ENCODE measurements around the gene PLXDC2. TPM values are rescaled to one million over a fixed set of nuclear protein-coding genes. Genes with fewer than 3 reads are reported as not detected.

The PLXDC2 gene
- total RNA-seq, 1 experiment from 2014 or later, result 38.7 TPM

- no peak overlapping the region for H3K27ac ChIP-seq (ENCODE audit: insufficient read length, low read depth, low read length)
- no peak overlapping the region for H4K5ac ChIP-seq (ENCODE audit: insufficient read length, low read depth, low read length)
- no peak overlapping the region for H3K23ac ChIP-seq (ENCODE audit: insufficient read length, low read depth, low read length)
- H2BK120ac ChIP-seq (ENCODE audit: low read depth, low read length, poor library complexity, severe bottlenecking), result no peak overlapping the region
- Mint-ChIP-seq H3K36me3 (ENCODE audit: insufficient read depth in 1 of 3, low read depth in 3 of 3) (no peaks in the 10 kb centered on the region; a peak in 1 of 7 replicates), H3K27ac (no peak overlapping the region; a peak in 2 of 7 replicates), H3K27me3 (ENCODE audit: low read depth) (no peaks in the 10 kb centered on the region), H3K4me3 (no peak overlapping the region), H3K9me3 (no peaks in the 10 kb centered on the region), H3K4me1 (peaks cover 36 to 47% of the 10 kb centered on the region in 2 experiments)
- no peak overlapping the region for H2BK15ac ChIP-seq (ENCODE audit: low read depth, low read length)
- H3K79me1 ChIP-seq (ENCODE audit: insufficient read depth, low read depth, low read length, poor library complexity, severe bottlenecking), result no peaks in the 10 kb centered on the region
- peaks cover 10% of the 10 kb centered on the region for H3K4me1 ChIP-seq (ENCODE audit: insufficient read depth, low read length)
- no peak overlapping the region for H2AFZ ChIP-seq (ENCODE audit: low read length)
- H3K23me2 ChIP-seq (ENCODE audit: insufficient read length, low read depth, low read length, poor library complexity, severe bottlenecking), result no peaks in the 10 kb centered on the region
- no peak overlapping the region for H4K91ac ChIP-seq (ENCODE audit: insufficient read length, low read depth, low read length)
- no peak overlapping the region for H3K4ac ChIP-seq (ENCODE audit: low read depth, low read length)
- H2AK5ac ChIP-seq (ENCODE audit: insufficient read length, low read length), result no peak overlapping the region
- no peak overlapping the region for H2BK5ac ChIP-seq (ENCODE audit: insufficient read length, low read length)
- H4K8ac ChIP-seq (replicated peaks; ENCODE audit: insufficient read length, low read depth, low read length), result no peak overlapping the region
- WGBS (ENCODE audit: extremely low coverage, insufficient read length, low lambda C conversion rate), result no CpG with 5 or more reads among the region's 13 CpGs
- no peak for TF ChIP-seq CTCF (conservative IDR thresholded peaks at IDR 0.05)
- no peak for DNase-seq
- no peak overlapping the region for H2BK20ac ChIP-seq (ENCODE audit: low read depth, low read length, poor library complexity, severe bottlenecking)
- H3K4me2 ChIP-seq (ENCODE audit: insufficient read depth, insufficient read length, low read length), result no peak overlapping the region
- no peak overlapping the region for H3K9ac ChIP-seq (ENCODE audit: extremely low read depth, insufficient read length, low read length)
- H3T11ph ChIP-seq (ENCODE audit: low read length), result no peak overlapping the region
- no peaks in the 10 kb centered on the region; the same call in 1 of the 2 replicates for H3K79me2 ChIP-seq (ENCODE audit: insufficient read depth, low read length)
- no peak overlapping the region for H3K56ac ChIP-seq (ENCODE audit: insufficient read length, low read depth, low read length)
- no peak overlapping the region for H2BK12ac ChIP-seq (ENCODE audit: insufficient read length, low read depth, low read length)
- no peaks in the 10 kb centered on the region for H3K9me3 ChIP-seq (ENCODE audit: control insufficient read depth, low read depth, low read length)
- no peaks in the 10 kb centered on the region for H4K20me1 ChIP-seq (ENCODE audit: control insufficient read depth, insufficient read depth, insufficient read length)
- H3K27me3 ChIP-seq (ENCODE audit: insufficient read depth, low read length), result no peaks in the 10 kb centered on the region
- no peak overlapping the region for H3K18ac ChIP-seq (ENCODE audit: insufficient read length, low read depth, low read length)
- no peak overlapping the region for H3K14ac ChIP-seq (ENCODE audit: insufficient read depth, low read length)
Observed at GRCh38 chr10:19921300-19922140, 105.3 kb downstream of the PLXDC2 start.

Data from H9 (cell line).